BE2C (cell line): ENCODE results near the gene ABHD15.

Source experiments
- DNase-seq: peaks from one replicate; pipeline ENCODE4 v3.0.0-alpha.2; 2020
- H3K27me3 ChIP-seq: fragments of 250-450 bp; sonication (Bioruptor Pico); 2 replicates; pipeline ENCODE4 v1.5.1; 2020; ENCODE audit warnings: mild to moderate bottlenecking
- H3K36me3 ChIP-seq: fragments of 250-450 bp; sonication (Bioruptor Pico); 2 replicates; pipeline ENCODE4 v1.5.1; 2020; ENCODE audit warnings: mild to moderate bottlenecking
- H3K4me1 ChIP-seq: fragments of 250-450 bp; sonication (Bioruptor Pico); 2 replicates; pipeline ENCODE4 v1.5.1; 2020
- H3K4me3 ChIP-seq: 2 replicates; pipeline ENCODE4 v1.5.1; 2011; ENCODE audit warnings: low read depth, low read length
- H3K9me3 ChIP-seq: fragments of 250-450 bp; sonication (Bioruptor Pico); 2 replicates; pipeline ENCODE4 v1.5.1; 2020
- CTCF ChIP-seq: IDR thresholded peaks from 2 replicates; pipeline ENCODE4 v1.5.1; 2012; ENCODE audit warnings: mild to moderate bottlenecking, low read depth, low read length

Gene ABHD15

GRCh38 chr17:29510953-29511352, 55.9 kb downstream of the ABHD15 start:
- H3K9me3 ChIP-seq: no peaks in the 10 kb centered on the region
- DNase-seq: no peak
- no peaks in the 10 kb centered on the region for H3K4me1 ChIP-seq
- no peak overlapping the region for H3K4me3 ChIP-seq
- no peaks in the 10 kb centered on the region for H3K27me3 ChIP-seq
- no peak for TF ChIP-seq CTCF
- H3K36me3 ChIP-seq: no peaks in the 10 kb centered on the region; the same call in 1 of the 2 replicates
